ENCODE results near the gene MMP24OS. TPM values are rescaled to one million over a fixed set of nuclear protein-coding genes. Genes with fewer than 3 reads are reported as not detected.

MMP24OS gene
- total and polyA plus RNA-seq, 2 experiments from 2014 or later: 19.0 to 58.5 TPM

- WGBS (ENCODE audit: low lambda C conversion rate, missing lambda C conversion rate): 99% methylated on average over 10 of the region's 10 CpGs
These were observed 3.7 kb upstream of the MMP24OS start for GRCh38 chr20:35281506-35282101.

GRCh38 chr20:35280523-35280922, 2.6 kb upstream of the MMP24OS start:
- Histone ChIP-seq H2AFZ (no peak overlapping the region), H3K36me3 (replicated peaks; ENCODE audit: insufficient read depth, low read depth) (no peaks in the 10 kb centered on the region), H3K27ac (no peak overlapping the region), H3K79me2 (peaks cover 57% of the 10 kb centered on the region), H3K9me2 (replicated peaks; ENCODE audit: insufficient read depth) (no peaks in the 10 kb centered on the region), H4K20me1 (ENCODE audit: insufficient read depth, poor library complexity, severe bottlenecking) (peaks cover 8% of the 10 kb centered on the region), H3K4me3 (no peak overlapping the region), H3K4me2 (no peak overlapping the region), H3K4me1 (ENCODE audit: insufficient read depth) (peaks cover 20% of the 10 kb centered on the region), H3K27me3 (no peaks in the 10 kb centered on the region), H3K9me3 (ENCODE audit: low read depth) (no peaks in the 10 kb centered on the region)
- DNase-seq (ENCODE audit: low spot score): no peak
- 97% methylated on average over 6 of the region's 6 CpGs for WGBS (ENCODE audit: low lambda C conversion rate, missing lambda C conversion rate)
- TF ChIP-seq CTCF (IDR thresholded peaks at IDR 0.05; ENCODE audit: poor library complexity) (no peak), EZH2 (IDR thresholded peaks at IDR 0.05; ENCODE audit: borderline replicate concordance) (no peak), EZH2phosphoT487 (IDR thresholded peaks at IDR 0.05; ENCODE audit: low read depth, severe bottlenecking, unreplicated experiment) (no peak)

More at GRCh38 chr20:35281506-35282101, 3.7 kb upstream of the MMP24OS start:
- Histone ChIP-seq H3K79me2 (peaks cover 47% of the 10 kb centered on the region), H4K20me1 (ENCODE audit: insufficient read depth, poor library complexity, severe bottlenecking) (peaks cover 8% of the 10 kb centered on the region), H2AFZ (no peak overlapping the region), H3K36me3 (replicated peaks; ENCODE audit: insufficient read depth, low read depth) (no peaks in the 10 kb centered on the region), H3K4me1 (ENCODE audit: insufficient read depth) (peaks cover 26% of the 10 kb centered on the region), H3K9me2 (replicated peaks; ENCODE audit: insufficient read depth) (no peaks in the 10 kb centered on the region), H3K27ac (no peak overlapping the region), H3K9me3 (ENCODE audit: low read depth) (no peaks in the 10 kb centered on the region), H3K4me2 (peak overlapping the region; percentile 92), H3K4me3 (no peak overlapping the region), H3K27me3 (no peaks in the 10 kb centered on the region)
- DNase-seq (ENCODE audit: low spot score): no peak
- TF ChIP-seq CTCF (IDR thresholded peaks at IDR 0.05; ENCODE audit: poor library complexity) (no peak), EZH2 (IDR thresholded peaks at IDR 0.05; ENCODE audit: borderline replicate concordance) (no peak)

GRCh38 chr20:35279533-35280174, 1.7 kb upstream of the MMP24OS start:
- Histone ChIP-seq H3K27me3 (no peaks in the 10 kb centered on the region), H3K4me1 (ENCODE audit: insufficient read depth) (peaks cover 14% of the 10 kb centered on the region), H4K20me1 (ENCODE audit: insufficient read depth, poor library complexity, severe bottlenecking) (peaks cover 8% of the 10 kb centered on the region), H3K4me2 (no peak overlapping the region), H3K4me3 (no peak overlapping the region), H3K9me2 (replicated peaks; ENCODE audit: insufficient read depth) (no peaks in the 10 kb centered on the region), H3K27ac (no peak overlapping the region), H3K36me3 (replicated peaks; ENCODE audit: insufficient read depth, low read depth) (no peaks in the 10 kb centered on the region), H3K79me2 (peaks cover 57% of the 10 kb centered on the region), H2AFZ (no peak overlapping the region), H3K9me3 (ENCODE audit: low read depth) (no peaks in the 10 kb centered on the region)
- DNase-seq (ENCODE audit: low spot score): no peak
- TF ChIP-seq CTCF (IDR thresholded peaks at IDR 0.05; ENCODE audit: poor library complexity) (no peak), EZH2 (IDR thresholded peaks at IDR 0.05; ENCODE audit: borderline replicate concordance) (no peak), EZH2phosphoT487 (IDR thresholded peaks at IDR 0.05; ENCODE audit: low read depth, severe bottlenecking, unreplicated experiment) (no peak)
- 91% methylated on average over 7 of the region's 7 CpGs for WGBS (ENCODE audit: low lambda C conversion rate, missing lambda C conversion rate)
